ENCODE data around the gene GIPC3. TPM values are rescaled to one million over a fixed set of nuclear protein-coding genes. Genes with fewer than 3 reads are reported as not detected.

GIPC3 gene
- total and polyA plus RNA-seq, 4 donors: 0.23 to 0.95 (median 0.25) TPM

- Histone ChIP-seq H3K36me3 (ENCODE audit: control insufficient read depth in 4 of 4, insufficient read depth in 3 of 4, low read depth in 1 of 4, low read length in 3 of 4) (peaks cover 0 to 30% (median 6%) of the 10 kb centered on the region in 4 donors), H3K9me3 (ENCODE audit: control insufficient read depth in 4 of 4, low read length in 3 of 4) (no peaks in the 10 kb centered on the region), H3K4me1 (ENCODE audit: control insufficient read depth in 4 of 4, insufficient read depth in 4 of 4, low read length in 3 of 4) (peaks cover 0 to 7% (median 2%) of the 10 kb centered on the region in 4 donors), H3K27me3 (ENCODE audit: control insufficient read depth in 4 of 4, insufficient read depth in 4 of 4, low read length in 3 of 4) (no peaks in the 10 kb centered on the region), H3K9ac (ENCODE audit: low read depth in 1 of 2, low read length in 2 of 2) (no peak overlapping the region), H3K4me3 (ENCODE audit: low read depth in 1 of 3, low read length in 3 of 3) (no peak overlapping the region), H3K27ac (ENCODE audit: low read depth in 1 of 2, low read length in 2 of 2) (no peak overlapping the region)
- TF ChIP-seq EGR1 (IDR thresholded peaks at IDR 0.05; ENCODE audit: low read depth in 2 of 2) (no peak), HNF4G (IDR thresholded peaks at IDR 0.05) (no peak)
- 90% methylated on average over 17 of the region's 17 CpGs for WGBS
- no peak for DNase-seq (ENCODE audit: low spot score)
Observed at GRCh38 chr19:3619631-3620012, 34.3 kb downstream of the GIPC3 start.

GRCh38 chr19:3620145-3620816 lies 35.0 kb downstream of the GIPC3 start:
- Histone ChIP-seq H3K27ac (ENCODE audit: low read depth in 1 of 2, low read length in 2 of 2) (no peak overlapping the region), H3K4me3 (ENCODE audit: low read depth in 1 of 3, low read length in 3 of 3) (no peak overlapping the region), H3K9me3 (ENCODE audit: control insufficient read depth in 4 of 4, low read length in 3 of 4) (no peaks in the 10 kb centered on the region), H3K9ac (ENCODE audit: low read depth in 1 of 2, low read length in 2 of 2) (no peak overlapping the region), H3K27me3 (ENCODE audit: control insufficient read depth in 4 of 4, insufficient read depth in 4 of 4, low read length in 3 of 4) (no peaks in the 10 kb centered on the region), H3K36me3 (ENCODE audit: control insufficient read depth in 4 of 4, insufficient read depth in 3 of 4, low read depth in 1 of 4, low read length in 3 of 4) (peaks cover 0 to 30% (median 6%) of the 10 kb centered on the region in 4 donors), H3K4me1 (ENCODE audit: control insufficient read depth in 4 of 4, insufficient read depth in 4 of 4, low read length in 3 of 4) (peaks cover 0 to 14% (median 9%) of the 10 kb centered on the region in 4 donors)
- WGBS: 90% methylated on average over 19 of the region's 19 CpGs
- no peak for DNase-seq (ENCODE audit: low spot score)
- TF ChIP-seq FOXA1 (IDR thresholded peaks at IDR 0.05) (no peak), TAF1 (conservative IDR thresholded peaks at IDR 0.05) (no peak), ATF3 (IDR thresholded peaks at IDR 0.05) (no peak), EGR1 (IDR thresholded peaks at IDR 0.05; ENCODE audit: low read depth in 2 of 2) (no peak), FOXA2 (IDR thresholded peaks at IDR 0.05) (no peak), HNF4G (IDR thresholded peaks at IDR 0.05) (no peak), SP1 (IDR thresholded peaks at IDR 0.05) (no peak), CTCF (IDR thresholded peaks at IDR 0.05; ENCODE audit: low read depth, low read length, missing input control) (no peak), MAX (IDR thresholded peaks at IDR 0.05) (no peak), GABPA (IDR thresholded peaks at IDR 0.05 in 1 of 2, conservative IDR thresholded peaks at IDR 0.05 in 1 of 2) (no peak), HNF4A (conservative IDR thresholded peaks at IDR 0.05) (no peak)

- no peaks in the 10 kb centered on the region for H3K9me3 ChIP-seq (ENCODE audit: control insufficient read depth in 4 of 4, low read length in 3 of 4)
- DNase-seq (ENCODE audit: low spot score): no peak
- WGBS: 92% methylated on average over 24 of the region's 24 CpGs
- peaks cover 4 to 21% (median 16%) of the 10 kb centered on the region in 4 donors for H3K4me1 ChIP-seq (ENCODE audit: control insufficient read depth in 4 of 4, insufficient read depth in 4 of 4, low read length in 3 of 4)
- H3K9ac ChIP-seq (ENCODE audit: low read depth in 1 of 2, low read length in 2 of 2): no peak overlapping the region
- TF ChIP-seq HNF4A (conservative IDR thresholded peaks at IDR 0.05) (no peak), EGR1 (IDR thresholded peaks at IDR 0.05; ENCODE audit: low read depth in 2 of 2) (no peak), RAD21 (IDR thresholded peaks at IDR 0.05) (no peak), RXRA (IDR thresholded peaks at IDR 0.05) (no peak), GABPA (IDR thresholded peaks at IDR 0.05 in 1 of 2, conservative IDR thresholded peaks at IDR 0.05 in 1 of 2) (no peak), NR2F2 (IDR thresholded peaks at IDR 0.05) (no peak), SP1 (IDR thresholded peaks at IDR 0.05) (no peak), MAX (IDR thresholded peaks at IDR 0.05) (no peak), JUND (IDR thresholded peaks at IDR 0.05) (no peak)
- no peaks in the 10 kb centered on the region for H3K27me3 ChIP-seq (ENCODE audit: control insufficient read depth in 4 of 4, insufficient read depth in 4 of 4, low read length in 3 of 4)
- no peak overlapping the region for H3K4me3 ChIP-seq (ENCODE audit: low read depth in 1 of 3, low read length in 3 of 3)
- peaks cover 0 to 30% (median 6%) of the 10 kb centered on the region in 4 donors for H3K36me3 ChIP-seq (ENCODE audit: control insufficient read depth in 4 of 4, insufficient read depth in 3 of 4, low read depth in 1 of 4, low read length in 3 of 4)
- H3K27ac ChIP-seq (ENCODE audit: low read depth in 1 of 2, low read length in 2 of 2): no peak overlapping the region
Observed at GRCh38 chr19:3620817-3621547, 35.7 kb downstream of the GIPC3 start.
